ENCODE measurements around the gene UGT1A6.
A peak's percentile ranks its signal among the peaks of the same experiment; 100 is the strongest.
"Not testable (repeated sequence)": the region's sequence is repeated elsewhere in the genome, so short reads cannot be mapped to it uniquely, and the experiment has no call there.

The UGT1A6 gene

DNA sequence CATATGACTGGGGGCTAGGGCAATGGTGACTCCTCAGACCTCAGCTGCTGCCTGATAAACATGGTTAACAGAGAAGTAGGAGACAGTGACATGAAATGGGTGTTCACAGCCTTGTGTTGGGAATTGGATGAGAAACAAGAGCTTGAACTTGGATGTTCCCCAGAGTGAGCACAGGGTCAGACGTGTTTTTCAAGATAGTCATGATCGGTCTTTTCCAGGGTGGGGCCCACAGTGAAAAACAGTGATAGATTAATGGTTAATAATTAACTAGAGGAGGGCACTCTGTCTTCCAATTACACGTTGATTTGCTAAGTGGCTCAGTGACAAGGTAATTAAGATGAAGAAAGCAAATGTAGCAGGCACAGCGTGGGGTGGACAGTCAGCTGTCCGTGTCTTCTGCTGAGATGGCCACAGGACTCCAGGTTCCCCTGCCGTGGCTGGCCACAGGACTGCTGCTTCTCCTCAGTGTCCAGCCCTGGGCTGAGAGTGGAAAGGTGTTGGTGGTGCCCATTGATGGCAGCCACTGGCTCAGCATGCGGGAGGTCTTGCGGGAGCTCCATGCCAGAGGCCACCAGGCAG, 36.1 kb downstream of the UGT1A6 start, which contains the start of gene UGT1A3:
Gene UGT1A3 (plus strand): TSS at position 320 of the 579 bp plus-strand sequence. CDS start 85 bp downstream, at position 405.
- no peak for DNase-seq (ENCODE audit: low spot score)

DNA sequence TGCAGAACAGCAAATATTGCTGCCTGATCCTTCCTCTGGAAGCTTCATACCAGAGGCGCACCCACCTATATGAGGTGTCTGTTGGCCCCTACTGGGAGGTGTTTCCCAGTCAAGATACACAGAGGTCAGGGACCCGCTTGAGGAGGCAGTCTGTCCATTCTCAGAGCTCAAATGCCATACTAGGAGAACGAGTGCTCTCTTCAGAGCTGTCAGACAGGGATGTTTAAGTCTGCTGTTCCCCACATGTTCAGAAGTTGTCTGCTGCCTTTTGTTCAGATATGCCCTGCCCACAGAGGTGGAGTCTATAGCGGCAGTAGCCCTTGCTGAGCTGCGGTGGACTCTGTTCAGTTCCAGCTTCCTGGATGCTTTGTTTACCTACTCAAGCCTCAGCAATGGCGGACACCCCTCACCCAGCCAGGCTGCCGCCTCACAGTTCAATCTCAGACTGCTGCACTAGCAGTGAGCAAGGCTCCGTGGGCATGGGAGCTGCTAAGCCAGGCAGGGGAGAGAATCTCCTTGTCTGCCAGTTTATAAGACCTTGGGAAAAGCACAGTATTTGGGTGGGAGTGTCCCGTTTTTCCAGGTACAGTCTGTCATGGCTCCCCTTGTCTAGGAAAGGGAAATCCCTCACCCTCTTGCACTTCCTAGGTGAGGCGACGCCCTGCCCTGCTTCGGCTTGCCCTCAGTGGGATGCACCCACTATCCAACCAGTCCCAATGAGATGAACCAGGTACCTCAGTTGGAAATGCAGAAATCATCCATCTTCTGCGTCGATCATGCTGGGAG, 44.4 kb downstream of the UGT1A6 start:
- not testable (repeated sequence) for DNase-seq (ENCODE audit: low spot score)

DNA sequence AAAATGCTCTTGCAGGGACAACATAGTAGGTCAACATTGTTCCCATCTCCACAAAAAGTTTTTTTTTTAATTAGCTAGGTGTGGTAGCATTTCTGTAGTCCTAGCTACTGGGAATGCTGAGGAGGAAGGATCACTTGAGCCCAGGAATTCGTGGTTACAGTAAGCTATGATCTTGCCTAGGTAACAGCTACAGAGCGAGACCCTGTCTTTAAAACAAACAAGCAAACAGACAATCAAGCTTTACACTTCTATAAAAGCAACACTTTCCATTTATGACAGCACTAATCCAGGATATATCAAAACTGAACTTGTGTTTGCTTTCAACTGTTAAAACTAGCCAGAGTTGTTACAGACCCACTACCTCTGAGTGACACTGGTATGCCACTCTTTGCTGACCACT, 48.2 kb downstream of the UGT1A6 start:
- DNase-seq (ENCODE audit: low spot score): no peak

DNA sequence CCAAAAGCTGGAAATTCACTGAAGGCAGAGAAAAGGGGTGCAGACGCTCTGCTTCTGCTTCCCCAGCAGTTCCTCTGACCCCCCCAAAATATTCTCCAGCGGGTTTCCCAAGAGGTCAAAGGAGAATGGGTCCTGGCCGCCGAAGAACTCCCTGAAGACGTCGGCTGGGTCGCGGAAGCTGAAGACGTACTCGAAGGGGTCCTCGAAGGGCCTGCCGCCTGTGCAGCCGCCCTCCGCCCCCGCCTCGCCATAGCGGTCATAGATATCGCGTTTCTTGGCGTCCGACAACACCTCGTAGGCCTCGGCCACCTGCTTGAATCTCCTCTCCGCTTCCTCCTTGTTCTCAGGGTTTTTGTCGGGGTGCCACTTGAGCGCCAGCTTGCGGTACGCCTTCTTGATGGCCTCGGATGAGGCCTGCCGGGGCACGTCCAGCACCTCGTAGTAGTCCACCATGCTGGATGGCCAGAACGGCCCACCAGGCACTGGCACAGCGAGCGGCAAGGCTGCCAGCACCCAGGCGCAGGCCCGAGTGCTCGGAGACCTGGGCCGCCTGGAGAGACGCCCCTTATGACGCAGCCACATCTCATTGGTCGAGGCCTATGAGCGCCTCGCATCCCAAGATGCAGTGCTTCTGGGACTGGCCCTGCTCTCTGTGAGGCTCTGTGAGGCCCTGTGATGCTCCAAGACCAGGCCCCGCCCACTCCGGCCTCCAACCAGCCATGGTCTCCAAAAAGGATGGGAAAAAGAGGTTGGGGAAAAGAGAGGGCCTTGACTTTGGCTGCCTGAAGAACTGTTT, 51.0 kb downstream of the UGT1A6 start:
- DNase-seq (ENCODE audit: low spot score): no peak

DNA sequence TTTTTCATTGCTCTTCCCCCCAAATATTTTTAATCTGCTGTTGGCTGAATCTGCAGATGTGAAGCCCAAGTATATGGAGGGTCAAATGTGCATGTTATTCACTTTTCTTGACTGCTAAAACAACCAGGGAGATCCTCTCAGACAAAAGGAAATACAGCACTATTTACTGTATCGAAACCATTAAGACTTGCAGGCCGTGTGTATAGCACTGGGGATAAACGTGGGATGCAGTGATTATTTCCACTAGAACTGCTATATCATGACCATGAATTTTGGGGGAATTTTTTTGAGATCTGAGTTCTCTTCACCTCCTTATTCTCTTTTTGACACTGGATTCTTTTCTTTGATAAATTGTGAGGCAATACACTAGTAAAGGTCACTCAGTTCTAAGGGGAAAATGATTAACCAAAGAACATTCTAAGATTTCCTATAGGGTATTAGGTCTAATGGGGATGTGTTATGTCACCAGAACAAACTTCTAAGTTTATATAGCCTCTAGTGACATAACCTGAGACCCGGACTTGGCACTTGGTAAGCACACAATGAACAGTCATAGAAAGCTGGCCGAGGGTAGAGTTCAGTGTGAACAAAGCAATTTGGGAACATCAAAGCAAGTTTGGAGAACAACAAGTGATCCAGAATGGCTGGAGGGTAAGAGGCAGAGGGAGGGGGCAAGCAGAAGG, 52.5 kb downstream of the UGT1A6 start:
- DNase-seq (ENCODE audit: low spot score): no peak

DNA sequence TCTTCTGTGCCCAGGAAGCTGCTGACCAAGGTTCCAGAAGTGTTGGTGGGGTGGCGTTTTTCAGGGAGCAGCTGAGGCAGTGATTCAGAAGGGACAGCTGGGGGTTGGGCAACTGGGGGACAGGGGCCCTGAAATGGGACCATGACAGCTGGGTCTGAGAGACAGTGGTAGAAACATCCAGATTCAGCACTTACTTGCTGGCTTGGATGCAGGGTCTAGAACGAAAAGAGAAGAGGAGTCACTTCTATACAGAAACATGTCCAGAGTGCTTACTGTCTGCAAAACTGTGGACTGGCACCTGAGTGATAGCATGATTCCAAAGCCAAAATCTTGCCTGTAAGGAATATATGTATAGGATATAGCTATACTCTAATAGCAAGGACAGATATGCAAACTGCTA, 53.1 kb downstream of the UGT1A6 start:
- DNase-seq (ENCODE audit: low spot score): not testable (repeated sequence)

- no peak for DNase-seq (ENCODE audit: low spot score)
These were observed 54.0 kb downstream of the UGT1A6 start for GRCh38 chr2:233746475-233747282.

DNA sequence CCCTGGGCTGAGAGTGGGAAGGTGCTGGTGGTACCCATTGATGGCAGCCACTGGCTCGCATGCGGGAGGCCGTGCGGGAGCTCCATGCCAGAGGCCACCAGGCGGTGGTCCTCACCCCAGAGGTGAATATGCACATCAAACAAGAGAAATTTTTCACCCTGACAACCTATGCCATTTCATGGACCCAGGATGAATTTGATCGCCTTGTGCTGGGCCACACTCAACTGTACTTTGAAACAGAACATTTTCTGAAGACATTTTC, 54.5 kb downstream of the UGT1A6 start:
- no peak for DNase-seq (ENCODE audit: low spot score)

DNA sequence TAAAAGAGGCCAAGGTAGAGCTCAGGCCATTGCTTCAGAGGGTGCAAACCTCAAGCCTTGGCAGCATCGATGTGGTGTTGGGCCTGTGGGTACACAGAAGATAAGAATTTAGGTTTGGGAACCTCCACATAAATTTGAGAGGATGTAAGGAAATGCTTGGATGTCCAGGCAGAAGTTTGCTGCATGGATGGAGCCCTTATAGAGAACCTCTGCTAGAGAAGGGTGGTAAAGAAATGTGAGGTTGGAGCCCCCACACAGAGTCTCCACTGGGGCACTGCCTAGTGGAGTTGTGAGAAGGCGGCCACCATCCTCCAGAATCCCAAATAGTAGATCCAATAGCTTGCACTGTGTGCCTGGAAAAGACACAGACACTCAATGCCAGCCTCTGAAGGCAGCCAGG, 58.0 kb downstream of the UGT1A6 start:
- DNase-seq (ENCODE audit: low spot score): not testable (repeated sequence)

- DNase-seq (ENCODE audit: low spot score): not testable (repeated sequence)
These were observed 58.7 kb downstream of the UGT1A6 start for GRCh38 chr2:233751212-233752009.

DNA sequence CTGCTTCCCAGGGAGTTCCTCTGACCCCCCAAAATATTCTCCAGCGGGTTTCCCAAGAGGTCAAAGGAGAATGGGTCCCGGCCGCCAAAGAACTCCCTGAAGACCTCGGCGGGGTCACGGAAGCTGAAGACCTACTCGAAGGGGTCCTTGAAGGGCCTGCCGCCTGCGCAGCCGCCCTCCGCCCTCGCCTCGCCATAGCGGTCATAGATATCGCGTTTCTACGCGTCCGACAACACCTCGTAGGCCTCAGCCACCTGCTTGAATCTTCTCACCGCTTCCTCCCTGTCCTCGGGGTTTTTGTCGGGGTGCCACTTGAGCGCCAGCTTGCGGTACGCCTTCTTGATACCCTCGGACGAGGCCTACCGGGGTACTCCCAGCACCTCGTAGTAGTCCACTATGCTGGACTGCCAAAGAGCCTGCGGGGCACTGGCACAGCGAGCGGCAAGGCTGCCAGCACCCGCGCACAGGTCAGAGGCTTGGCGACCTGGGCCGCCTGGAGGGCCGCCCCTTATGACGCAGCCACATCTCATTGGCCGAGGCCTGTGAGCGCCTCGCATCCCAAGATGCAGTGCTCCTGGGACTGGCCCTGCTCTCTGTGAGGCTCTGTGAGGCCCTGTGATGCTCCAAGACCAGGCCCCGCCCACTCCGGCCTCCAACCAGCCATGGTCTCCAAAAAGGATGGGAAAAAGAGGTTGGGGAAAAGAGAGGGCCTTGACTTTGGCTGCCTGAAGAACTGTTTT, 62.4 kb downstream of the UGT1A6 start:
- no peak for DNase-seq (ENCODE audit: low spot score)

- DNase-seq (ENCODE audit: low spot score): no peak
These were observed 63.9 kb downstream of the UGT1A6 start for GRCh38 chr2:233756429-233757081.

GRCh38 chr2:233758141-233758540, 65.5 kb downstream of the UGT1A6 start:
- no peak for DNase-seq (ENCODE audit: low spot score)

DNA sequence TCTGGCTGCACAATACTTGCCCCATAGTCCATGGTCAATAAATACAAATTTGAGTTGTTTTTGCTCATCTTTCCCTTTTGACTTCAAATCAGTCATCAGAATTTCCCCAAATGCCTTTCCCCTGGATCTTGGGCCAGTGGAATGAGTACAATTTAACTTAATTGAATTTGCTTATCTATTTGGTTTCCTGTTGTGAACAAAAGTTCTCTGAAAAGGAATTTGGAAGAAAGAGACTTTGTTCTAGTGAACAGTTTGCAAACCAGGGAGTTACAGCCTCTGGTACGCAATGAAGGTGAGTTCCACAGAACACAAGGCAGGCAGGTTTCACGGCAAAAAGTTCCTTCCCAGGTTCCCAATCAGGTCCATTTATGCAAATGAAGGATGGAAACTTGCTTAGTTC, 66.2 kb downstream of the UGT1A6 start:
- DNase-seq (ENCODE audit: low spot score): no peak

DNA sequence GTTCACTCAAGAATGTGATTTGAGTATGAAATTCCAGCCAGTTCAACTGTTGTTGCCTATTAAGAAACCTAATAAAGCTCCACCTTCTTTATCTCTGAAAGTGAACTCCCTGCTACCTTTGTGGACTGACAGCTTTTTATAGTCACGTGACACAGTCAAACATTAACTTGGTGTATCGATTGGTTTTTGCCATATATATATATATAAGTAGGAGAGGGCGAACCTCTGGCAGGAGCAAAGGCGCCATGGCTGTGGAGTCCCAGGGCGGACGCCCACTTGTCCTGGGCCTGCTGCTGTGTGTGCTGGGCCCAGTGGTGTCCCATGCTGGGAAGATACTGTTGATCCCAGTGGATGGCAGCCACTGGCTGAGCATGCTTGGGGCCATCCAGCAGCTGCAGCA, 67.4 kb downstream of the UGT1A6 start, which contains the start of gene UGT1A1:
Gene UGT1A1 (plus strand): TSS at position 228 of the 400 bp plus-strand sequence. CDS start 18 bp downstream, at position 246.
- DNase-seq (ENCODE audit: low spot score): no peak

DNA sequence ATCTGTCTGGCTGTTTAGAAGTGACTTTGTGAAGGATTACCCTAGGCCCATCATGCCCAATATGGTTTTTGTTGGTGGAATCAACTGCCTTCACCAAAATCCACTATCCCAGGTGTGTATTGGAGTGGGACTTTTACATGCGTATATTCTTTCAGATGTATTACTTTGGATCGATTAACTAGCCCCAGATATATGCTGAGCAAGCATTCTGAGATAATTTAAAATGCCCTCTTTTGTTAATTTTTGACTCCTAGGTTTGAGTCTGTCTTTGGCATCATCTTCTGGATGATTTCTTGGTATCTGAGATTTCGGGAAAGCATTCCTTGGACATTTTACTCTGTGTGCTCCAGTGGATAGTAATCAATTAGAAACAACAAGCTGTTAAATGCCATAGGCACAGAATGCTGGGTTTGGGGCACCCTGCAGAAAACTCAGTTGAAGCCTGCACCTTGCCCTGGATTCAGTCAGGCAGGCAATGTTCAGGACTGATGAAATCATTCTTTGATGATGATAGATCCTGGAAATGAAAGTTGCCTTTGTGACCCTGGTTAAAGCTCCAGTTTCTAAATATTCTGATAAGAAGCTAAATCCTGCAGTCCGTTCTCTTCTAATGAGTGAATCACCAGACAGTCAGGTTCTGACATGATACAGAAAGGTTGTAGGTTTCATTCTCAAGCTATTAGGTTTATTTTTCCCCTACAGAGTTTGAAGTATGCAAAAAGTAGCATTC, 68.5 kb downstream of the UGT1A6 start:
- DNase-seq (ENCODE audit: low spot score): no peak

- DNase-seq (ENCODE audit: low spot score): peak; percentile 67
These were observed 71.6 kb downstream of the UGT1A6 start for GRCh38 chr2:233764264-233764663.

- no peak for DNase-seq (ENCODE audit: low spot score)
These were observed 72.1 kb downstream of the UGT1A6 start for GRCh38 chr2:233764761-233765160.

GRCh38 chr2:233766416-233766815, 73.7 kb downstream of the UGT1A6 start:
- DNase-seq (ENCODE audit: low spot score): no peak
